Calu3 (cell line): ENCODE data around the gene CIDEA. TPM values are rescaled to one million over a fixed set of nuclear protein-coding genes. Genes with fewer than 3 reads are reported as not detected.

Experiments
- BruUV-seq: library from RNA; stranded (reverse); fragments of 400-500 nt; replicated peaks from 2 replicates; lab custom pipeline; 2021; lab: Mats Ljungman, UMichigan
- CTCF ChIA-PET: fragments of 300-600 bp; sonication (Branson Sonifier 250); formaldehyde crosslinking; loops from one replicate; lab custom pipeline; 2022; ENCODE audit warnings: antibody characterized with exemption; lab: Charles Lee
- DNase-seq: peaks from one replicate; pipeline ENCODE4 v3.0.0; 2022
- H3K27ac Mint-ChIP-seq: one replicate; pipeline ENCODE4 v1.8.0; 2022; ENCODE audit warnings: mixed read lengths; ENCODE audit not compliant: unreplicated experiment
- H3K27me3 Mint-ChIP-seq: one replicate; pipeline ENCODE4 v1.8.0; 2022; ENCODE audit warnings: mixed read lengths; ENCODE audit not compliant: unreplicated experiment
- H3K36me3 Mint-ChIP-seq: one replicate; pipeline ENCODE4 v1.8.0; 2022; ENCODE audit warnings: mild to moderate bottlenecking, moderate library complexity, mixed read lengths; ENCODE audit not compliant: insufficient read depth, unreplicated experiment
- H3K4me1 Mint-ChIP-seq: one replicate; pipeline ENCODE4 v1.8.0; 2022; ENCODE audit warnings: mild to moderate bottlenecking, low read depth, mixed read lengths; ENCODE audit not compliant: unreplicated experiment
- H3K4me3 Mint-ChIP-seq: one replicate; pipeline ENCODE4 v1.8.0; 2022; ENCODE audit warnings: mild to moderate bottlenecking, low read depth, moderate library complexity, mixed read lengths; ENCODE audit not compliant: unreplicated experiment
- H3K9me3 Mint-ChIP-seq: one replicate; pipeline ENCODE4 v1.8.0; 2022; ENCODE audit warnings: low read depth, mixed read lengths; ENCODE audit not compliant: unreplicated experiment
- CTCF ChIP-seq: fragments of 200-600 bp; IDR thresholded peaks from one replicate; pipeline ENCODE4 v1.8.0; 2022; ENCODE audit warnings: antibody characterized with exemption; ENCODE audit not compliant: unreplicated experiment
- intact Hi-C: fragments of 100-400 bp; cut with micrococcal nuclease; formaldehyde crosslinking; loops from one replicate; pipeline ENCODE4 v1.10.0; 2022; ENCODE audit not compliant: unreplicated experiment
- total RNA-seq: library from RNA; stranded (reverse); gene quantifications from 2 replicates; pipeline ENCODE4 v1.2.3, GENCODE V29; 2022

CIDEA gene
- total RNA-seq, 1 experiment from 2014 or later, result not detected

GRCh38 chr18:12301263-12302005 is 47.3 kb downstream of the CIDEA start:
- DNase-seq, result no peak
- Mint-ChIP-seq H3K4me1 (no peaks in the 10 kb centered on the region), H3K36me3 (no peaks in the 10 kb centered on the region), H3K9me3 (no peaks in the 10 kb centered on the region), H3K4me3 (no peak overlapping the region), H3K27me3 (peaks cover 61% of the 10 kb centered on the region), H3K27ac (no peak overlapping the region)
- no peak for TF ChIP-seq CTCF
- intact Hi-C loops, result no loop called here
- BruUV-seq, result no TSS peak
- CTCF ChIA-PET, result interaction anchor here (0.7 kb wide), 2 partner anchors 13 to 17 kb away, joined by 3 to 4 read pairs; no protein-coding TSS in a partner anchor

- Mint-ChIP-seq H3K36me3 (peaks cover 9% of the 10 kb centered on the region), H3K27ac (no peak overlapping the region), H3K4me3 (no peak overlapping the region), H3K27me3 (peaks cover 70% of the 10 kb centered on the region), H3K9me3 (no peaks in the 10 kb centered on the region), H3K4me1 (no peaks in the 10 kb centered on the region)
- no TSS peak for BruUV-seq
- intact Hi-C loops, result no loop called here
- CTCF ChIA-PET, result interaction anchor here (0.7 kb wide), 2 partner anchors 12 to 18 kb away, joined by 3 to 4 read pairs; no protein-coding TSS in a partner anchor
- TF ChIP-seq CTCF, result no peak
- DNase-seq, result no peak
Measured at GRCh38 chr18:12302391-12303147, 48.4 kb downstream of the CIDEA start.

- TF ChIP-seq CTCF, result no peak
Measured at GRCh38 chr18:12304351-12305210, 50.4 kb downstream of the CIDEA start.

GRCh38 chr18:12305211-12305610 is 51.0 kb downstream of the CIDEA start:
- Mint-ChIP-seq H3K27me3 (peaks cover 48% of the 10 kb centered on the region), H3K4me1 (peaks cover 7% of the 10 kb centered on the region), H3K9me3 (no peaks in the 10 kb centered on the region), H3K4me3 (no peak overlapping the region), H3K27ac (no peak overlapping the region), H3K36me3 (peaks cover 29% of the 10 kb centered on the region)
- TF ChIP-seq CTCF, result no peak
- CTCF ChIA-PET, result no interaction called here
- BruUV-seq, result no TSS peak
- no peak for DNase-seq
- intact Hi-C loops, result no loop called here

More at GRCh38 chr18:12304351-12305210, 50.4 kb downstream of the CIDEA start:
- BruUV-seq, result no TSS peak
- Mint-ChIP-seq H3K27ac (no peak overlapping the region), H3K4me1 (peaks cover 3% of the 10 kb centered on the region), H3K4me3 (no peak overlapping the region), H3K9me3 (no peaks in the 10 kb centered on the region), H3K27me3 (peaks cover 54% of the 10 kb centered on the region), H3K36me3 (peaks cover 23% of the 10 kb centered on the region)
- DNase-seq, result no peak
- CTCF ChIA-PET, result no interaction called here
- intact Hi-C loops, result no loop called here
